ENCODE data around the gene SLC36A4.

SLC36A4 gene

DNA sequence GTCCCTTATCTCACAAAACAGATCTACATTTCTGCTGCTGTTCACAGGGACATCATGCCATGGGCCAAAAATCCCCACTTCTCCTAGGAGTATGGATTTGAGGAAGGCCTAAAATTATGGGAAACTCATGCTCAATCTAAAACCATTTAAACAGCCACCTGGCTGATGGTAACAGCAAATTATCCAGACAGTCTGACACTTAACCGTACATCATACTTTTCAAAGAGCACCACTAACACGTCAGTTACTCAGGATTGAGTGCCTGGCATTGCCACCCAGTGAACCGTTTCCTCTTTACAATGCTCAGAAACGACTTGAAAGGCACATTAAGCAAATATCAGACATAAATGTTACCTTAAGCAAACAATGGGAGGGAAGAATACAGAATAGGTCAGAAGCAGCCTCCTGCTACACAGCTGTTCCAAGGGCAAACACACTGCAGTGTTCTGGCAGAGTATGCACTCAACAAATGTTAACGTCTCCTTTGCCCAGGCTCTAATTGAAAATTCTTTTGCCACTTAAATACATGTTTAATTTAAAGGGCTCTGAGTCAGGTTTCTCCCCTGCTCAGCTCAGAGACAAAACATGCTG lies 18.8 kb upstream of the SLC36A4 start:
- in situ Hi-C loops (cut with HindIII; ENCODE audit: low sequenced_read_pairs): no loop called here
- H3K4me3 ChIP-seq (ENCODE audit: low read depth, low read length): no peak overlapping the region
- TF ChIP-seq, protein P1, sequence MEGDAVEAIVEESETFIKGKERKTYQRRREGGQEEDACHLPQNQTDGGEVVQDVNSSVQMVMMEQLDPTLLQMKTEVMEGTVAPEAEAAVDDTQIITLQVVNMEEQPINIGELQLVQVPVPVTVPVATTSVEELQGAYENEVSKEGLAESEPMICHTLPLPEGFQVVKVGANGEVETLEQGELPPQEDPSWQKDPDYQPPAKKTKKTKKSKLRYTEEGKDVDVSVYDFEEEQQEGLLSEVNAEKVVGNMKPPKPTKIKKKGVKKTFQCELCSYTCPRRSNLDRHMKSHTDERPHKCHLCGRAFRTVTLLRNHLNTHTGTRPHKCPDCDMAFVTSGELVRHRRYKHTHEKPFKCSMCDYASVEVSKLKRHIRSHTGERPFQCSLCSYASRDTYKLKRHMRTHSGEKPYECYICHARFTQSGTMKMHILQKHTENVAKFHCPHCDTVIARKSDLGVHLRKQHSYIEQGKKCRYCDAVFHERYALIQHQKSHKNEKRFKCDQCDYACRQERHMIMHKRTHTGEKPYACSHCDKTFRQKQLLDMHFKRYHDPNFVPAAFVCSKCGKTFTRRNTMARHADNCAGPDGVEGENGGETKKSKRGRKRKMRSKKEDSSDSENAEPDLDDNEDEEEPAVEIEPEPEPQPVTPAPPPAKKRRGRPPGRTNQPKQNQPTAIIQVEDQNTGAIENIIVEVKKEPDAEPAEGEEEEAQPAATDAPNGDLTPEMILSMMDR (IDR thresholded peaks at IDR 0.05; ENCODE audit: low read depth, low read length): no peak
- no peak for DNase-seq (ENCODE audit: low read depth, low spot score)

DNA sequence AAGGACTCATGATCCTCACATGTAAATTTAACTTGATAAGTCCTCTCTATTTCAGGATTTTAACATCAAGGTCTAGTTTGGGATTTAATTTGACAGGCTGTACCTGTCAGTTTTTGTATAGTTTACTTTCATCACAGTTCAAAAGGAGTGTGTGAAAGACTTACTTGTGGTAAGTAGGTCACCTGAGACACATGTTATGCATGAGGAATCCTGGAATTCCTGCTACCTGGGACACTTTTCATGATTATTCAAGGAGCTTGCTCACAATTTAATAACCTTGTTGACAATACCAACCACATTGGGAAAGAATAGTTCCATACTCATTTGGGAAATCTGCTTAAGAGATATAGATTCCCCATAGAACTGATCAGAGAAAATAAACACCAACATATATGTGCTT lies 15.8 kb upstream of the SLC36A4 start:
- in situ Hi-C loops (cut with HindIII; ENCODE audit: low sequenced_read_pairs): no loop called here
- no peak for DNase-seq (ENCODE audit: low read depth, low spot score)
- no peak overlapping the region for H3K4me3 ChIP-seq (ENCODE audit: low read depth, low read length)
- TF ChIP-seq, protein P1 (IDR thresholded peaks at IDR 0.05; ENCODE audit: low read depth, low read length): no peak

DNA sequence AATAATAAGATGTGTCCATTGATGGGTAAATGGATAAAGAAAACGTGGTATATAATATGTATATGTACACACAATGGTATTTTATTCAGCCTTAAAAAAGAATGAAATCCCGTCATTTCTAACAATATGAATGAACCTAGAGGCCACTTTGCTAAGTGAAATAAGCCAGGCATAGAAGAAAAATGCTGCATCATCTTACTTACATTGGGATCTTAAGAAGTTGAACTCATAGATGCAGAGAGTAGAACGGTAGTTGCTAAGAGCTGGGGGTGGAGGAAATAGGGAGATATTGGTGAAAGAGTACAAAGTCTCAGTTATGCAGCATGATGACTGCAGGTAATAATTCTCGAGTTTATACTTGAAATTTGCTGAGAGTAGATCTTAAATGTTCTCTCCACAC lies 14.3 kb upstream of the SLC36A4 start:
- no peak overlapping the region for H3K4me3 ChIP-seq (ENCODE audit: low read depth, low read length)
- no peak for DNase-seq (ENCODE audit: low read depth, low spot score)
- in situ Hi-C loops (cut with HindIII; ENCODE audit: low sequenced_read_pairs): no loop called here
- TF ChIP-seq, protein P1 (IDR thresholded peaks at IDR 0.05; ENCODE audit: low read depth, low read length): no peak

DNA sequence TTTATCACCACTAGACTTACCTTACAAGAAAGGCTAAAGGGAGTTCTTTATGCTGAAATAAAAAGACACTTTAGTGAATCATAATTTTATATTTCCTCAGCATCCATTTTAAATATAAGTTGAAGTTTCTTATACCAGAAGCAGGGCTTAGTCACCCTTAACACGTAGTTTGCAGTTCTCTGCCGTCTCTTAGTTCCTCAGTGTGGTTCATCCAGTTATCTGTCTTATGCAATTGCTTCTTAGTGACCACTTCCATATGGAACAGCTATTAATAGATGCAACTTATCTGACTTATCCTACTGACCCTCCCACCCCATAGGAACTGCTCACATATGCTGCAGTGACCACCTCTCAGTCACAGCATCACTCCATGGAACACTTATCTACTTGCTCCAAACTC lies 11.7 kb upstream of the SLC36A4 start:
- in situ Hi-C loops (cut with HindIII; ENCODE audit: low sequenced_read_pairs): no loop called here
- no peak for DNase-seq (ENCODE audit: low read depth, low spot score)

DNA sequence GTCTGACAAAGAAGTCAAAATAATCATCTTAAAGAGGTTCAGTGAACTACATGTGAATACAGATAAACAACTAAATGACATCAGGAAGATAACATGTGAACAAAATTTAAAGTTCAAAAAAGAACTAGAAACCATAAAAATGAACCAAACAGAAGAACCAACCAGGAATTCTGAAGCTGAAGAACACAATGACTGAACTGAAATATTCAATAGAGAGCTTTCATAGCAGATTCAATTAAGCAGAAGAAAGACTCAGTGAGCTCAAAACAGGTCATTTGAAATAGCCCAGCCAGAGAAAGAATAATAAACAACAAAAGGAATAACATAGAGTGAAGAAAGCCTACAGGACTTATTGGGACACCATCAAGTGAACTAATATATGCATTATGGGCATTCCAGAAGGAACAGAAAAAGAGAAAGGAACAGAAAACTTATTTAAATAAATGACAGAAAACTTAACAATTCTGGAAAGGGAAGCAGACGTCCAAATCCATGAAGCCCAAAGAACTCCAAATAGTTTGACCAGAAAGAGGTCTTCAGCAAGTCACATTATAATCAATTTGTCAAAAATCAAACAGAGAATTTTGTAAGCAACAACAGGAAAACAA lies 11.0 kb upstream of the SLC36A4 start:
- TF ChIP-seq, protein P1 (IDR thresholded peaks at IDR 0.05; ENCODE audit: low read depth, low read length): no peak
- no peak for DNase-seq (ENCODE audit: low read depth, low spot score)
- in situ Hi-C loops (cut with HindIII; ENCODE audit: low sequenced_read_pairs): no loop called here
- no peak overlapping the region for H3K4me3 ChIP-seq (ENCODE audit: low read depth, low read length)

More for the DNA sequence above, 11.7 kb upstream of the SLC36A4 start:
- TF ChIP-seq, protein P1 (IDR thresholded peaks at IDR 0.05; ENCODE audit: low read depth, low read length): no peak
- H3K4me3 ChIP-seq (ENCODE audit: low read depth, low read length): no peak overlapping the region

DNA sequence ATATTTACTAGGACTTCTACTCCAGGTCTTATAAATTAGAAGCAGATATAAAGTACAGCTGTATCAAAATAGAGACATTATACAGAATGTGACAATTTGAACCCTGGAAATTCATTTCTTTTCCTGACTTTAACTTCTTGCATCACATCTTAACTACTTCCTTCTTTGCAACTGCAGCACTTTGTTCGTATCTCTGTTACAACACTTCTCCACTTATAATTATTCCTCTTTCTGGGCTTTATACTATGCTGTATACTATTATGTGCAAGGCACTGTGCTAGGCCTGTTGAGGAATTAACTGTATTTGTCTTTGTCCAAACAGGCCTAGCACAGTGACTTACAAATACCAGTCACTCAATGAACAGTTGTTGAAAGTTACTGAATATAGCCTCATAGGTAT lies 1.8 kb upstream of the SLC36A4 start:
- no peak overlapping the region for H3K4me3 ChIP-seq (ENCODE audit: low read depth, low read length)
- TF ChIP-seq, protein P1 (IDR thresholded peaks at IDR 0.05; ENCODE audit: low read depth, low read length): no peak
- in situ Hi-C loops (cut with HindIII; ENCODE audit: low sequenced_read_pairs): no loop called here
- DNase-seq (ENCODE audit: low read depth, low spot score): no peak
